DND-41 (cell line): ENCODE data around the gene YIPF1.

Experiments used
- CTCF ChIP-seq: IDR thresholded peaks from 2 replicates; pipeline ENCODE4 v1.5.1; 2012; ENCODE audit warnings: borderline replicate concordance, low read length, moderate library complexity, mild to moderate bottlenecking; ENCODE audit not compliant: poor library complexity, severe bottlenecking; ENCODE audit errors: extremely low read depth
- EZH2 ChIP-seq: IDR thresholded peaks from 3 replicates; pipeline ENCODE4 v1.6.1; 2012; ENCODE audit warnings: borderline replicate concordance, low read depth, mild to moderate bottlenecking, moderate library complexity, low read length, inconsistent platforms; ENCODE audit not compliant: severe bottlenecking

DNA sequence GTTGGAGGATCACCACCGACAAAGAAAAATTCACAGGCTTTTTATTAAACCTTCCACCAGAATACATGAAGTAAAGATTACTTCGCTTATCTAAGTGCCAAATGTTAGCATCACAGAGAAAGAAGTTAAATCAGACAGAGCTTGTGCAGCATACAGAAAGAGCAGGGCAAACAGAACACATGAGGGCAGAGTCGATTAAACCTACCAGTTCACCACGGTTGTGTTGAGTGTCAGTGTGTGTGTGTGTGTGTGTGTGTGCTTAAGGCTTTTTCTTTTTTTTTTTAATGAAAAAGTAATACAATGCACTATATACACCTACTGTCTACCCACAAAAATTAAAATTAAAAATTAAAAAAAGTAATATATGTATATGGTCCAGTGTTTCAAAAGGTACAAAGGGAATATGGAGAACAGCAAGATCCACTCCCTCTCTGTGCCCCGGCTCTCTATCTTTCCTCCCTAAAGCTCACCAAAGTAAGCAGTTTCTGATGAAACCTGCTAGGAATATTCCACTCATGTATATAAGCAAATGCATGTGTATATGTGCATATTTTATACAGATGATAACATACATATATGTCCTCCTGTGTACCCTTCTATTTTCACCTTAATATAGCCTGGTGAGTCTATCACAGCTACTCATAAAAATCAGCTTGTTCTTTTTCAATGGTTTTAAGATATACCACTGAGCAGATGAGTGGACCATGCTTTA is 17.7 kb downstream of the YIPF1 start:
- TF ChIP-seq EZH2 (no peak), CTCF (no peak)
